PC-9 (cell line): ENCODE data around the gene TMPRSS2. TPM values are rescaled to one million over a fixed set of nuclear protein-coding genes. Genes with fewer than 3 reads are reported as not detected.

Experiments
- BruUV-seq: library from RNA; stranded (reverse); fragments of 400-500 nt; replicated peaks from 2 replicates; lab custom pipeline; 2021; lab: Mats Ljungman, UMichigan
- CTCF ChIA-PET: fragments of 300-600 bp; sonication (Branson Sonifier 250); formaldehyde crosslinking; loops from one replicate; lab custom pipeline; 2022; ENCODE audit warnings: antibody characterized with exemption; lab: Charles Lee
- POLR2A ChIA-PET: fragments of 300-600 bp; sonication (Branson Sonifier 250); formaldehyde crosslinking; loops from one replicate; lab custom pipeline; 2022; ENCODE audit warnings: antibody characterized with exemption; ENCODE audit not compliant: unreplicated experiment; lab: Charles Lee
- DNase-seq, 2 experiments: peaks; one replicate each; pipeline versions ENCODE4 v3.0.0 to v3.0.0-alpha.2; 2015 to 2022; ENCODE audit warnings: mixed read lengths in 1 of 2
- H2AFZ ChIP-seq: fragments of 200-600 bp; sonication (generic); 2 replicates; pipeline ENCODE4 v1.8.1; 2017; ENCODE audit warnings: antibody characterized with exemption
- H3F3A ChIP-seq: fragments of 200-600 bp; sonication (generic); 2 replicates; pipeline ENCODE4 v1.8.1; 2017; ENCODE audit warnings: antibody characterized with exemption, mild to moderate bottlenecking, low read depth; ENCODE audit not compliant: insufficient read depth
- H3K27ac ChIP-seq: fragments of 200-600 bp; sonication (generic); 2 replicates; pipeline ENCODE4 v1.6.1; 2016; ENCODE audit warnings: mixed run types
- H3K27me3 ChIP-seq: fragments of 200-600 bp; sonication (generic); 2 replicates; pipeline ENCODE4 v1.6.1; 2016; ENCODE audit warnings: low read depth, mixed run types; ENCODE audit not compliant: insufficient read depth
- H3K36me3 ChIP-seq: fragments of 200-600 bp; sonication (generic); 2 replicates; pipeline ENCODE4 v1.6.1; 2016; ENCODE audit warnings: low read depth, mixed run types
- H3K4me1 ChIP-seq: fragments of 200-600 bp; sonication (generic); replicated peaks from 2 replicates; pipeline ENCODE4 v1.6.1; 2016; ENCODE audit warnings: mixed run types; ENCODE audit not compliant: insufficient read depth
- H3K4me2 ChIP-seq: fragments of 200-600 bp; sonication (generic); 2 replicates; pipeline ENCODE4 v1.6.1; 2017; ENCODE audit warnings: mixed run types
- H3K4me3 ChIP-seq: fragments of 200-600 bp; sonication (generic); 2 replicates; pipeline ENCODE4 v1.6.1; 2016; ENCODE audit warnings: mixed run types
- H3K79me2 ChIP-seq: fragments of 200-600 bp; sonication (generic); 2 replicates; pipeline ENCODE4 v1.6.1; 2017; ENCODE audit warnings: low read depth, mixed run types
- H3K9me2 ChIP-seq: fragments of 200-600 bp; sonication (generic); 2 replicates; pipeline ENCODE4 v1.8.1; 2017; ENCODE audit warnings: mild to moderate bottlenecking; ENCODE audit not compliant: insufficient read depth
- H3K9me3 ChIP-seq: fragments of 200-600 bp; sonication (generic); 2 replicates; pipeline ENCODE4 v1.8.1; 2016; ENCODE audit warnings: low read depth; ENCODE audit not compliant: insufficient read depth
- H4K20me1 ChIP-seq: fragments of 200-600 bp; sonication (generic); 2 replicates; pipeline ENCODE4 v1.8.1; 2017; ENCODE audit not compliant: insufficient read depth
- EZH2 ChIP-seq: fragments of 200-600 bp; sonication (generic); IDR thresholded peaks from 2 replicates; pipeline ENCODE4 v1.8.0; 2017; ENCODE audit warnings: antibody characterized with exemption, low read depth
- intact Hi-C: fragments of 100-400 bp; cut with micrococcal nuclease; formaldehyde crosslinking; loops from one replicate; pipeline ENCODE4 v1.10.0; 2022; ENCODE audit not compliant: unreplicated experiment
- total RNA-seq: library from RNA; stranded (reverse); gene quantifications from 2 replicates; pipeline ENCODE4 v1.2.3, GENCODE V29; 2021
- TF ChIP-seq, protein P1 (sequence below): fragments of 200-600 bp; sonication (generic); conservative IDR thresholded peaks from 2 replicates; pipeline ENCODE4 v1.6.1; 2017; ENCODE audit warnings: mixed run types, antibody characterized with exemption, mild to moderate bottlenecking, moderate library complexity

TMPRSS2 gene
- total RNA-seq, 1 experiment from 2014 or later: 0.61 TPM

- intact Hi-C loops: no loop called here
- H3K4me2 ChIP-seq: no peak overlapping the region
- H3K9me2 ChIP-seq: no peaks in the 10 kb centered on the region
- TF ChIP-seq, protein P1, sequence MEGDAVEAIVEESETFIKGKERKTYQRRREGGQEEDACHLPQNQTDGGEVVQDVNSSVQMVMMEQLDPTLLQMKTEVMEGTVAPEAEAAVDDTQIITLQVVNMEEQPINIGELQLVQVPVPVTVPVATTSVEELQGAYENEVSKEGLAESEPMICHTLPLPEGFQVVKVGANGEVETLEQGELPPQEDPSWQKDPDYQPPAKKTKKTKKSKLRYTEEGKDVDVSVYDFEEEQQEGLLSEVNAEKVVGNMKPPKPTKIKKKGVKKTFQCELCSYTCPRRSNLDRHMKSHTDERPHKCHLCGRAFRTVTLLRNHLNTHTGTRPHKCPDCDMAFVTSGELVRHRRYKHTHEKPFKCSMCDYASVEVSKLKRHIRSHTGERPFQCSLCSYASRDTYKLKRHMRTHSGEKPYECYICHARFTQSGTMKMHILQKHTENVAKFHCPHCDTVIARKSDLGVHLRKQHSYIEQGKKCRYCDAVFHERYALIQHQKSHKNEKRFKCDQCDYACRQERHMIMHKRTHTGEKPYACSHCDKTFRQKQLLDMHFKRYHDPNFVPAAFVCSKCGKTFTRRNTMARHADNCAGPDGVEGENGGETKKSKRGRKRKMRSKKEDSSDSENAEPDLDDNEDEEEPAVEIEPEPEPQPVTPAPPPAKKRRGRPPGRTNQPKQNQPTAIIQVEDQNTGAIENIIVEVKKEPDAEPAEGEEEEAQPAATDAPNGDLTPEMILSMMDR: no peak
- TF ChIP-seq EZH2: no peak
- H2AFZ ChIP-seq: no peak overlapping the region
- no peaks in the 10 kb centered on the region for H3F3A ChIP-seq
- H3K36me3 ChIP-seq: no peaks in the 10 kb centered on the region
- H4K20me1 ChIP-seq: no peaks in the 10 kb centered on the region
- no peaks in the 10 kb centered on the region for H3K9me3 ChIP-seq
- H3K79me2 ChIP-seq: no peaks in the 10 kb centered on the region
- no peaks in the 10 kb centered on the region for H3K27me3 ChIP-seq
- H3K27ac ChIP-seq: no peak overlapping the region
- DNase-seq: no peak
- CTCF ChIA-PET: no interaction called here
- POLR2A ChIA-PET: no interaction called here
- no peaks in the 10 kb centered on the region for H3K4me1 ChIP-seq
- no peak overlapping the region for H3K4me3 ChIP-seq
- no TSS peak for BruUV-seq
Observed at GRCh38 chr21:41489329-41489728, 18.6 kb downstream of the TMPRSS2 start.

DNA sequence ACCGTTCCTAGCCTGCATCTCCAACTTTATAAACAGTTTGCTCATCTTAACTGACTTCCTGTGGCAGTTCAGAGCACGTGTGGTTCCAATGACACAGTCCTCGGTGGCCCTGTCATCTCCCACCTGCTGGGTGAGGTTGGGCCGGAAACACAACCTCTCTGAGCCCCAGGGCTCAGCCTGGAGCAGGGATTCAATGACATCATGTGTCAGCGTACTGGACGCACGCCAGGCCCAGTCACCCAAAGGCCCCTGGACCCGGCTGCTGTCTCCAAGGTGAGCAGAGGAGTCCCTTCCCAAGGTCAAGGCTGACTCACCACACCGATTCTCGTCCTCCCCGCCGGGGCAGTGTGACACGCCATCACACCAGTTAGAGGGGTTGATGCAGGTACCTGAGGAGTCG is 19.9 kb downstream of the TMPRSS2 start:
- Histone ChIP-seq H3K9me3 (no peaks in the 10 kb centered on the region), H3F3A (no peaks in the 10 kb centered on the region), H4K20me1 (no peaks in the 10 kb centered on the region), H3K27me3 (no peaks in the 10 kb centered on the region), H3K4me3 (no peak overlapping the region), H3K36me3 (no peaks in the 10 kb centered on the region), H2AFZ (no peak overlapping the region), H3K9me2 (no peaks in the 10 kb centered on the region), H3K4me1 (no peaks in the 10 kb centered on the region), H3K79me2 (no peaks in the 10 kb centered on the region), H3K27ac (no peak overlapping the region), H3K4me2 (no peak overlapping the region)
- BruUV-seq: no TSS peak
- intact Hi-C loops: no loop called here
- CTCF ChIA-PET: no interaction called here
- DNase-seq: no peak
- TF ChIP-seq, protein P1: no peak
- POLR2A ChIA-PET: no interaction called here

DNA sequence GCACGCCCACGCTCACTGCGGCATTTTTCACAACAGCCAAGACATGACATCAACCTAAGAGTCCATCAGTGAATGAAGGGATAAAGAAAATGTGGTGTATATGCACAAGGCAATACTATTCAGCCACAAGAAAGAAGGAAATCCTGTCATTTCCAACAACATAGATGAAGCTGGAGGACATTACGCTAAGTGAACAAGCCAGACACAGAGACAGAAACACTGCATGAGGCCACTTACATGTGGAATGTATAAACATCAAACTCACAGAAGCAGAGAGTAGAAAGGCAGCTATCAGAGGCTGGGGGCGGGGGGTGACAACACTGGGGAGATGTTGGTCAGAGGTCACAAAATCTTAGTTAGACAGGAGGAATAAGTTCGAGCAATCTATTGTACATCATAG is 20.9 kb downstream of the TMPRSS2 start:
- ChIA-PET CTCF (no interaction called here), POLR2A (no interaction called here)
- no peaks in the 10 kb centered on the region for H3K36me3 ChIP-seq
- no peaks in the 10 kb centered on the region for H3K79me2 ChIP-seq
- no peak overlapping the region for H3K4me2 ChIP-seq
- no peaks in the 10 kb centered on the region for H3K27me3 ChIP-seq
- H3K9me3 ChIP-seq: no peaks in the 10 kb centered on the region
- no peak overlapping the region for H3K27ac ChIP-seq
- H2AFZ ChIP-seq: no peak overlapping the region
- BruUV-seq: no TSS peak
- no peak for DNase-seq
- intact Hi-C loops: no loop called here
- H4K20me1 ChIP-seq: no peaks in the 10 kb centered on the region
- H3K4me3 ChIP-seq: no peak overlapping the region
- H3K9me2 ChIP-seq: no peaks in the 10 kb centered on the region
- no peaks in the 10 kb centered on the region for H3F3A ChIP-seq
- H3K4me1 ChIP-seq: no peaks in the 10 kb centered on the region
- TF ChIP-seq EZH2: no peak
- TF ChIP-seq, protein P1: no peak
